ENCODE results near the gene YTHDC2.

The YTHDC2 gene

DNA sequence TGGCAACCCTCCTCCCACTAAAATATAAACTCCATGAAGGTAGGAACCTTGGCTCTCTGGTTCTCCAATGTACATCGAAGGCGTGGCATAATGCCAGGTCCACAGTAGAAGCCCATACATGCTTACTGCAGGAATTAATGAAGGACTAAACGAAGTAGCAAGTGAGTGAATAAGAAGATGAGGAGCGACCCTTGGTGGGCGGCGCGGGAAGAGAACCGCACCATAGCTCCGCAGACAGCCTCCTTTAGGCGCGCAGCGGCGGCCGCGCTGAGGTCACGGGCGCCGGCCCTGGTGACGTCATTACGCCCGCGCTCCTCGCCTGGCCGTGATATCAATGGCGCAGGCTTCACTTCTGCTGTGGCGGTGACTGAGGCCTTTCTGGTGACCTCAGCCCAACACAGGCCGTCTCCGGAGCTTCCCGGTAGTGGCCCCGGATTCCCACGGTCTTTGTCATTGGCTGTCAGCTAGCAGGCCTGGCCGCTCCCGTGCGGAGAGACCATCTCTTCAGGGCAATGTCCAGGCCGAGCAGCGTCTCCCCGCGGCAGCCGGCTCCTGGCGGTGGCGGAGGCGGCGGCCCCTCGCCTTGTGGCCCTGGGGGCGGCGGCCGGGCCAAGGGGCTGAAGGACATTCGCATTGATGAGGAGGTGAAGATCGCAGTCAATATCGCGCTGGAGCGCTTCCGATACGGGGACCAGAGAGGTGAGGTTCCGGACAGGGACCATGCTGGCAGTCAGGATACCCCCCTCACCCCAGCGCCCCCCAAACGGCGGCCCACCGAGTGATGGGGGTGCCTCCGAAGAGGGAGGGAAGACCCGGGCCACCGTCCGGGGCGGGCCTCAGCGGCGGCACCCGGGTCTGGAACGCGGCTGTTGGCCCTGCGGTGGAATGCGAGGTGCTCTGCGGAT lies at the start of gene YTHDC2:
Gene YTHDC2, plus strand, starts transcription at position 311 of the 905 bp plus-strand sequence. Its CDS starts 202 bp downstream, at position 513.
- peak; percentile 88 to 90 for DNase-seq

DNA sequence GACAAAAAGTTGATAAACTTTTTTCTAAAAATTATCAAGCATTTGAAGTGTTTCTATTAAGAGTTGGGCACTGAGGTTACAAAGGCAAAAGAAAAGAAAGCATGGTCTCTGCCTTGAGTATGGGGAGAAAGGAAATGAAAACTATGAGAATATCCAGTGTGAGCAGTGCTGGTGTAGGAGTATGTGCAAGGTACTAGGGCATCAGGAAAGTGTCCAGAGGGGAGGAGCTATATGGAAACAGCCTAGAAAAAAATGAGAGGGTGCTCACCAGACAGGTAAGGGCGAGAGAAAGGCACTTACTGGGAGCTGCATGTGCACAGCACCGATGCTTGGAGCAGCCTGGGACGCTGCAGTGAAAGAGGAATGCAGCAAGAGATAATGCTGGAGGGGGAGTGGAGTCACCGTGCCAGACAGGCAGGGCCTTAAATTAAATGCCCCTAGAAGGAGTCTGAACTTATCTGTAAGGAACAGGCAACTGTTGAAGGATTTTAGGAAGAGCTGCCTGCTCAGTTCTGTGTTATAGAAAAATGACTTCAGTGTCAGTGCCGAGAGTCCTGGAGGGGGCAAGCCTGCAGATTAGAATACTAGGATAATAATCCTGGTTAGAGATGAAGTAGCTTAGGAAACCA lies 39.3 kb upstream of the YTHDC2 start:
- no peak for DNase-seq

DNA sequence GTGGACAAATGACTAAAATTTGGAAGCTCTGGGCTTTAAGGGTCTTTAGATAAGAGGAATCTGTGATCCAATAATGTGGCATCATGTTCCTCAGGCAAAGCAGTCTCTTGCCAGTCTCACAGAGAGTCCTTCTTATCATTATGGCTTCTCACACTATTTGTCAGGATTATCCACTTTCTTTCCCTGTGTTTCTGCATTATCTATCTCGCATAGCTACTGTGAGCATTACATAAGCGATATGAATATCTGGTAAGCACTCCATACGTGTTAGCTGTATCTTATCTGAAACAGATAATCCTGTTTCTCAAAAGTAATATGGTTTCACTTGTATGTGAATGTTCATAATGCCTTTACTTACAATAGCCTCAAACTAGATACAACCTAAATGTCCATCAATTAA lies 34.8 kb upstream of the YTHDC2 start:
- no peak for DNase-seq

DNA sequence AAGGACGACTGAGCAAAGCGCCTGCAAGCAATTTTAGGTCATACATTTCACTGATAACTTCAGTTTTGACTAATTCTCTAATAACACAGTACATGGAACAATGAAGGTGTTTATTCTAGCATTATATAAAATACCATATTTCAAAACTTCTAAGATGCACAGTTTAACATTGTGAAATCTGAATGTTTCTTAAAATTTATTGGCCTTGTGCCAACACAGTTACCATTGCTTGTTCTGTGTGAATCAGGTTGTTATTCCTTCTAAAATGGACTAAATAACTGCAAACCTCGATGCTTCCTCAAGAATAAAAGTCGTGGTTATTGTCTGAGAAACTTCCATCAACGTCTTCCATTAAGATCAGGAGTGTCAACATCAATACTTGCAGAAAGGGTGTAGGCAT lies 33.3 kb upstream of the YTHDC2 start:
- no peak for DNase-seq

DNA sequence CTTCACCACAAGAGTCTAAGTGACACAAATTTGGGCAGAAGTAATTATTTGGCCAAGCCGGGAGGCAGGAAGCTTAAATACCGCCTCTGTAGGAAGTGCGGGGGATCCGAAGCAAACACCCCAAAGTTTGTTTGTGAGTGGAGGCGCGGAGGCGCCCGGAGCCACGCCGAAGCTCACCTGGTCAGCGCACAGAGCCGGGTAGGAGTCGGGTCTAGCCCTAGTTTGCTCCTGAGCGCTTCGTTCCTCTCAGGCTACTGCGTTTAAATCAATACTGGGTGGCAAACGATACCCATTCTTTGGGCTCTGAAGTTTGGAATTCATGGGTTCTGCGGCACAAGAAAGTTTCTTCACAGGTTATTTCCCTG lies 26.1 kb upstream of the YTHDC2 start:
- no peak for DNase-seq

DNA sequence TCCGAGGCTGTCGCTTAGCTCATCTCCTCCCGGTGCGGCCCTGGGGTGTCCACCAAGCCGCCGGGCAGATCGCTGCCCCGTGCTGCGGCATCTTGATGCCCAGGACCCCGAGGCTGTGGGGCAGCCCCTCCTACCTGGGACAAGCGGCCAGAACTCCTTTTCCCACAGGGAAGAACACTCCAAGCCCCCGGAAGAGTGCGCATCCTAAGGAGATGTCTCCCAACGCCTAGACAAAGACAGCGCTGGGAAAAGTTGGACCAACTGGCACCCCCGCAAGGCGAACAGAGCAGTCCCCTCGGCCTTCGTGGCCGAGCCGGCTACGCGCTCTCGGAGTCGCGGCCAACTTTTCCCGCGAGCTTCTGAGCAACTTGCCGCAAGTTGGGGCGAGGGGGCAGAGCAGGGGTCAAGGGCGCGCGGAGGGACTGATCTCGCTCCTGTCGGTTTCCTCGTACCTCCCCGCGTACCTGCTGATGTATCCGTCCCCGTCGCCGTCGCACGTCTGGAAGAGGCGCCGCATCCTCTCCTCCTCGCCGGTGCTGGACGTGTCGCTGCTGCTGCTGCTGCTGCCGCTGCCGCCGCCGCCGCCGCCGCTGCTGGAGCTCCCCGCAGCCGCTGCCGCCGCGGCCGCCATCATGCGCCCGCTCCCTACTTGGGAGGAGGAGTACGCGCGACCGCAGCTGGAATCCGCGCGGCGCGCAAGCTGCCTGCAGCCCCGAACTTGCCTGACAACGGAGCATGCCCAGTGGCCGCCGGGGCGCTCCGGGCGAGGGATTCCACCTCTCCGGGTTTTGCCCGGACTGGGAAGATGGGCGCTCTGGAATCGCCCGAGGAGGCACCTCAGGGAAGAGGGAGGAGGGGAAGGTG lies 25.5 kb upstream of the YTHDC2 start, which contains the start of gene MCC:
Gene MCC, minus strand, starts transcription at position 673 of the 864 bp plus-strand sequence.
- peak in 1 of 2 donors; percentile 15 for DNase-seq

DNA sequence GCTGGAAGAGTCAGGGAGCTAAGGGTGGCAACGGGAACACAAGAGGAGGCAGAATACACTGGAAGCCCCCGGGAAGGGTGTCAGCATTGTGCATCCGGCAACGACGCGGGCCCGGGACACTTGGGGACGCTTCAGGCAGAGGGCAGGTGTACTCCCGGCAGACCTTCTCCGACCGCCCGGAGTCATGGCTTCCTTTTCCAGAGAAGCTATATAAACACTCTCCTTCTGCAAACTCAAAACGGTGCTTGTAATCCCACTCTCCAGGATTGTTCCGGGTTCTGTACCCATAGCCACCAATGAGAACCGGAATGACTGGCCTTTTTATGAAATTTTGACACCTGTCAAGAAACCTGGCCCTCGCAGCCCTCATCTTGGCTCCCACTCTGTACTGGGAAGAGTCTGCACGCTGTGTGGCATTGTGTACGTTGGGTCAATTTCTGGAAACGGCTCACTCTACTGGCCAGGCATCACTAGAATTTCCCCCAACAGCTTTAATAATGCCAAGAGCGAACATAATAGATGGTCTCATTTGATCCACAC lies 24.8 kb upstream of the YTHDC2 start:
- no peak for DNase-seq

DNA sequence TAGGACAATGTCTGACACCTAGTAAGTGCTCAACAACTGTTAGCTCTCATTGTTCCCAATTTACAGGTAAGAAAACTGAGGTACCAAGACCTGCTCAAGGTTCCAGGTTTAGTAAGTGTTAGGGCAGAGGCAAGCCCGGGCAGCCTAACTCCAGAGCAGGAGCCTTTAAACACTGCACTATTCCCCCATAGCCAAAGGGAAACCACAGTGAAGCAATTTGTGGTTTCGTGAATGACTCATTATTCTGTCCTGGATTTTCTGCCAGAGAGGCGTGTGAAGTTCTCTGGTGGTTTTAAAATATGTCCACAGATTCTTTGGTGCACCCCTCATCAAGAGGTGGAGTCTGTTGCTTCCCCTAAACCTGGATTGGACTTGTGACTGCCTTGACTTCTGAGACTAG lies 24.2 kb upstream of the YTHDC2 start:
- DNase-seq, result peak; percentile 15 to 18

DNA sequence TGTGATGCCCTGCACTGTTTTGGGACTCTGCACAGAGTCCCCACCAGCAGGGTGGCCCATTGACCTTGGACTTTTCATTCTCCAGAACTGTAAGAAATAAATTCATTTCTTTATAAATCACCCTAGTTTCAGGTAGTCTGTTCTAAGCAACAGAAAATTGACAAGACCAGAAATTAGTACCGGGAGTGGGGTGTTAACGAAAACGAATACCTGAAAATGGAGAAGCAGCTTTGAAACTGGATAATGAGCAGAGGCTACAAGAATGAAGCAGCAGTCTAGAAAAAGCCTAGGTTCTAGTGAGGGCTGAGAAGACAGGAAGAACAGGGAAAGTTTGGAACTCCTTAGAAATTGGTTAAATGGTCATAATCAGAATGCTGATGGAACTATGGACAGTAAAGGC lies 23.2 kb upstream of the YTHDC2 start:
- DNase-seq, result no peak

DNA sequence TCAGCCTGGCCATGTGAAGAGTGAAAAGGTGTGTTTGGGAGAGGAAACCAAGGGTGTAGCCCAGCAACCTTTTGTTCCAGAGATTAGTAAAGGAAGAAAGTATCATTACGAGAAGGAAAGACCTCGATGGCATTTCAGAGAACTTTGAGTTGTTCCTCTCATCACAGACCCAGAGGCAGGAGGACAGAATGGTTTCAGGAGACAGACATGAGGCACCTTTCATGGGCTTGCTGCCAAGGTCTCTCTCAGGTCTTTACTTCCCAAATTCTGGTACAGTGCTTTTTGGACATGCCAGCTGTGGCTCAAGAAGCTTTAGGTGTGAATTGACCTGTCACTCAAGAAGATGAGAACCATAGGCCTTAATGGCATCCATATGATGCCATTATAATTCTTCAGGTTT lies 22.5 kb upstream of the YTHDC2 start:
- no peak for DNase-seq

DNA sequence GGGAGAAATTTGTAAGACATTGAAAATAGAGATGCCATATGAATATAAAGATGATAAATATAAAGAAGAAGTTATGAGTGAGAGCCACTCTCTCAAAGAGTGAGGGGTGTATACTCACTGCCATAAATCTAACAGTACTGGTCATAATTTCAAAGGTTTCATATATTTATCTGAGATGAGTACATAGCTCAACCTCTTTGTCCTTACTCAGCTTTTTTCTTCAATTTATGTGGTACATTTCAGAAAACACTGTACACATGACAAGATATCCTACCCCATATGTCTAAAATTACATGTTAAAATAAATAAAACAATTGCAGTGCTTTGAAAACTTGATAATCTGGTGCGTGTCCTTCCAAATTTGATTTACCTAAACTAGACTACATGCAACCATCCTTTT lies 20.0 kb upstream of the YTHDC2 start:
- DNase-seq, result no peak

DNA sequence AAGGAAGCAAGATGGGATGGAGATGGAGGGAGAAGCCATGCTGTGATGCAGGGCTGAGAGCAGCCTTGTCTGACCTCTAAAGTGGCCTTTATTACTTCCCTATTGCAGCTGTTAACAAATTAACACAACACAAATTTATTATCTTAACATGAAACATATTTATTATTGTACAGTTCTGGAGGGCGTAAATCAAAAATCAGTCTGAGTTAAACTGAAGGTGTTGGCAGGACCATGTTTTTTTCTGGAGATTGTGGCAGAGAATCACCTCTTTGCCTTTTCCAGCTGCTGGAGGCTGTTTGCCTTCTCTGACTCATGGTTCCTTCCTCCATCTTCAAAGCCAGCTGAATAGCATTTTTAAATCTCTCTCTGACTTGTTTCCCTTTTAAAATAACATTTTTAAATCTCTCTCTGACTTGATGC lies 18.1 kb upstream of the YTHDC2 start:
- DNase-seq, result no peak

DNA sequence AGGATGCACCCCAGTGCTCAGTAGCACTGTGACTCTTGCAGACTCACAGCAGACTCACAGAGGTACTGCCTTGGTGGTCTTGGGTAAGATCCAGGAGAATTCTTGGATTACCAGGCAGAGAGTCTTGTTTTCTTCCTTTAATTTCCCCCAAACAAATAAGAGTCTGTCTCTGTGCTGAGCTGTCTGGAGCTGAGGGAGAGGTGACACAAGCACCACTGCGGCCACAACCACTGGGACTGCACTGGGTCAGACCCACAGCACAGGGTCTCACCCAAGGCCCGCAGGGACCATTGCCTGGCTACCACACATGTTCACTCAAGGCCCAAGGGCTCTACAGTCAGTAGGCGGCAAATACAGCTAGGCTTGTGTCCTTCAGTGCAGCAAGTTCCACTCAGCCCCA lies 11.4 kb upstream of the YTHDC2 start:
- DNase-seq, result no peak

DNA sequence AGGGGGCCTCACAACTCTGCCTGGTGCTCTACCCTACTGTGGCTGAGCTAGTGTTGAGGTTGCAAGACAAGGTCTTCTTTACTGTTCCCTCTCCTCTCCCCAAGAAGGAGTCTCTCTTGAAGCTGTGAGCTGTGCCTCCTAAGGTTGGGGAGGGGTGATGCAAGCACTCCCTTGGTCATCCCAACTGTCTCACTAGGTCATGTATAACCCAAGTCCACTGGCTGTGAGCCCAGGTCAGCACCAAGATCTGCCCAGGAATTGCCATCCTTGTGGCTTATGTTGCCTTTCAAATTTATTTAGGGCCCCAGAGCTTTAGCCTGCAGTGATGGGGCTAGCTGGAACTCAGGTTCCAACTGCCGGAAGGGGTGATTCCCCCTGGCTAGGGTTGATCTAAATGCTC lies 10.3 kb upstream of the YTHDC2 start:
- no peak for DNase-seq

DNA sequence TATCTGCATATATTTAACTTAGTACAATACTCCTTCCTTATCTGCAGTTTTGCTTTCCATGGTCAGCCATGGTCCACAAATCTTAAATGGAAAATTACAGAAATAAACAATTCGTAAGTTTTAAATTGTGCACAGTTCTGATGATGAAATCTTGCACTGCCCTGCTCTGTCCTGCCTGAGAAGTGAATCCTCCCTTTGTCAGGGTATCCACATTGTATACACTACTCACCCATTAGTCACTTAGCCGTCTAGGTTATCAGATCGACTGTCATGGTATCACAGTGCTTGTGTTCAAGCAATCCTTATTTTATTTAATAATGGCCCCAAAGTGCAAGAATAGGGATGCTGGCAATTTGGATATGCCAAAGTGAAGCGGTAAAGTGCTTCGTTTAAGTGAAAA lies 8.3 kb upstream of the YTHDC2 start:
- DNase-seq, result no peak

DNA sequence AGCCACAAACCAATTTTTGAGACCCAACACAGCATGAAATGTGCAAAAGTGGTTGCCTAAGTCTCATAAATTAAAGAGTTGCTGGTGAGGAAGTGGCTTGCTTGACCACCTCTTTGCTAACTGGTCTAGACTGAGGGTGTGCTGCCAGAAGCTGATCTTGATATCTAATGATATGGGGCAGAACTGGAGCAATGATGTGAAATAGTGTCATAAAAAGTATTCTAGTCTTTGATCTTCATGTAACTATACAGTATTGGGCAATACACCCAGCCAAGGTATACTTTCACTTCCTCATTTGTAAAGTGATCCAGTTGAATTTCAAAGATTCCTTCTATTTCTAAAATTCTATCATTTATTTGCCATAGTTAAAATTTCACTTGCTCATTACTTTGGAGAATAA lies 5.9 kb upstream of the YTHDC2 start:
- no peak for DNase-seq

DNA sequence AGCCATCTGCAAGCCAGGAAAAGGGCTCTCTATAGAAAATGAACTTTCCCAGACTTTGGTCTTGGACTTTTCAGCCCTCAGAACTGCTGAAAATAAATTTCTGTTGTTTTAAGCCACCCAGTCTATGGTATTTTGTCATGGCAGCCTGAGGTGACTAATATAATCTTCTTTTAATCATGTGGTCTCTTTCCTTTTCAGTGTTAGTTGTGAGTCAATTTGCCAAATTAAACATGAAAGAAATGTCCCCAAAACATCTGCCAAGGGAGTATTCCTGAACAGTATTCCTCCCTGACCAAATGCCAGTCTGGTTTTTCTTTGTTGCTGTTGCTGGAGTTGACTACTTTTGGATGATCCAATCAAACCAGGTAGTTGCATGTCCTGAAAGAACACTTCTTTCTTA lies 4.7 kb upstream of the YTHDC2 start:
- DNase-seq, result no peak

DNA sequence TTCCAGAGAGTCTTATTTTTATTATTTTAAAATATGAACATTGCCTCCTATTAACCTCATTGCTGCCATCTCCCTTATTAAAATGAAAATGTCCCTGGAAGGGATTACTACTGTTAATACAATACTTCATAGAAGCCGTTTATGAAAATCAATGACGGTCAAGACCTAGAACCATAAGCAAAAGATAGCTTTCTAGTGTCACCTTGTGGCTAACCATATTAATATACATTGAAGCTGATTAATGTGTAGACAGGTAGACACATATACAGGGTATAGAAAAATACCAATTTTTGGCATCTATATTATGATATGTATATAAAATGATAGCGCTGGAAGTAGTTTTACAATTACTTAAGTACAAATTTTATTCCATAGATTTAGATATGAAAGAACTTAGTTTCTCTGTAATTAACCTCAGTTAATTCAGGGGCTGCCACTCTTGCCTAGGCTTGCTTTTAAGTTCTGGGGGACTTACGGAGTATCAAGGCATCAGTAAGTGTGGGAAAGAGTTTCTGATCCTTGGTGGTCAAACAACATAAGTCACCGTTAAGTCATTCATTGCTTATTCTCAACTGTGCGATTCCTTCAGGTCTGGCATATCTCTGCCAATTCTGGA lies 2.5 kb upstream of the YTHDC2 start:
- peak in 1 of 2 donors; percentile 53 for DNase-seq

DNA sequence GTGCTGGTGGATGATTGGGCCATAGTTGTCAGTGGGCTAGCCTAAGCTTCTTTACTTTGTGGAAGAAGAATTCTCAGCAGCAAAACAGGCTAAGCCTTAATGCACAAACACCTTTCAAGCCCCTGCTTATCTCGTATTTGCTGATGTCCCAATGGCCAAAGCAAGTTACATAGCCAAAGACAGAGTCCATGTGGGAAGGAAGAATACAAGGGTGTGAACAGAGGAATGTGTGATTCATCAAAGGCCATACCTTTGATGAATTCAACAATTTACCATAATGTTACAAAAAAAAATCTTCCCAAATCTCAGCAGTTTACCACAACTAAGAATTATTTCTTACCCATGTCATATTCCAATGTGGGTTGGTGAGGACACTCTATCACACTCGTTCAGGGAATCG lies 1.2 kb upstream of the YTHDC2 start:
- DNase-seq, result no peak

DNA sequence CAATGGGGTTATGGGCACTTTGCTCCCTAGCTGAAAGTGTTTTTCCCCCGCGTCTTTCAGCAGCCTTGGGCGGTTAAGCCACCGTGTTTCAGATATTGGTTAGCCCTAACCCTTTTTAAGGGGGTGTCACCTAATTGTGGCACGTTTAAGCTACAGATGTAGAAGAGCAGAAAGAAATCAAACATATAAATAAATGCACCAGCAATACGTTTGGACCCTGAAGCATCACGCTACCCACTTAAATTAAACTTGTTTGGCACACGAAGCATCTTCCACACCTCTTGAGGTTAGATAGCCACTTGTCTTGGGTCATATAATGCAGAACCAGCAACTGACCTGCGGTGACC lies 768 bp downstream of the YTHDC2 start:
- DNase-seq, result no peak

DNA sequence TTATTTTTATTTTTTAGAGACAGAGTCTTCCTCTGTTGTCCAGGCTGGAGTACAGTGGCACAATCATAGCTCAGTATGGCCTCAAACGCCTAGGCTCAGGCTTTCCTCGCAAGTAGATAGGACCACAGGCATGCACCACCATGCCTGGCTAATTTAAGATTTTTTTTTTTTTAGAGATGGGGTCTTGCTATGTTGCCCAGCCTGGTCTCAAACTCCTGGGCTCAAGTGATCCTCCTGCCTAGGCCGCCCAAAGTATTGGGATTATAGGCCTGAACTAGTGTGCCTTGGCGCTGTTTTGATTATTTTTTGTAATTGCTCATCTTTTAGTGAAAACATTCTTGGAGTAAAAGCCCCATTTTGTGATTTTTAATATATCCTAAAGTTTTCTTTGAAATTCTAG lies 5.4 kb downstream of the YTHDC2 start:
- DNase-seq, result no peak

DNA sequence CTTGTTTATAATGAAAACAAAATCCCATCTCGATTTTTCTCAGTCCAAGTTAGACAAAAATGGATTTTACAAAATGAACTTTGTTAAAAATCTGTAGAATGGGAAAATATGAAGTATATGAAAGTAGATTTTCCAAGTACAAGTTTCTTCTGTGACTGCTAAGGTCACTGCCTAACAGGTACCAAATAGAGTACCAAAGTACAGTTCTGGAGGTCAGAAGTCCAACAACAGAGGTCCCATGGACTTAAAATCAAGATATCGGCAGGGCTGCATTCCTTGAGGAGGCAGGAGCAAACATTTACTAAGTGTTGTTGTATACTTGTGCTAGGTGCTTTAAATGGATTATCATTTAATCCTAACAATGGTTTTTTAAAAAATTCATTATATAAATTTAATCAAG lies 5.9 kb downstream of the YTHDC2 start:
- DNase-seq, result no peak

DNA sequence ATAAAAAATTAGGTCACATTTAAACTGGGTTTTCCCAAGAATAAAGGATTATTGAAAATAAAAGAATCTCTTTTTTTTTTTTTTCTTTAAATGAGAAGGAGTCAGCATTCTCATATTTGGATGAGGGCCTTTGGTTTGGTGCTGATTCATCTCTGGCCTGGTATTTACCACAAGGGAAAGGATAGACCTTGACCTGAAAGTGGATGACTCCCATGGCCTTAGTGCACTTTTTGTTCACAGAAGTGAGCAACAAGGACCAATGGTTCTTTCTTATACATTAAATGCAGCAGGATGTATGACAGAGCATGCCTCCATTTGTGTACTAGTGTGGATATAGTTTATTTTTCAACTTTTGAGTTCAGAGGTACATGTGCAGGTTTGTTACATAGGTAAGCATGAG lies 6.9 kb downstream of the YTHDC2 start:
- no peak for DNase-seq
